NCI-H748 (cell line): ENCODE measurements around the gene DCTN2.
"Not testable (repeated sequence)": the region's sequence is repeated elsewhere in the genome, so short reads cannot be mapped to it uniquely, and the experiment has no call there.

Experiments used
- DNase-seq: peaks from one replicate; lab custom pipeline; 2025; ENCODE audit not compliant: unreplicated experiment; lab: John Stamatoyannopoulos, UW

DCTN2 gene

DNA sequence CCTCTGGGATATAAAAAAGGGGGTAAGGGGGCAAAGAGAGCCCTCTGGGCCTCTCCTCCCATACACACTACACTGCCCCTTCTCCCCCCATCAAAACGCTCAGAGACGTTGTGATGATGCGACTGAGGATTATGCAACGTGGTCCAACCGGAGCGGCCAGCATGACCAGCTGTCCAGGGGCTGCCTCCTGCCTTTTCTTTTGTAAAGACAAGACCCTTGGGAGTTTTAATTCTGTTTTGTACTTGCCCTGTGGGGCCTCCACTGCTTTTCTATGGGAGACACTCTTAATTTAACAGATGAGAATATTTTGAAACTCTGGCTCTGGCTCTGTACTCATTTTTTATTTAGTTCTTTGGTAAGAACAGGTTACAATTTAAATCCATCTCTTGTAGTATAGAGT is 17.2 kb downstream of the DCTN2 start:
- DNase-seq, result no peak

DNA sequence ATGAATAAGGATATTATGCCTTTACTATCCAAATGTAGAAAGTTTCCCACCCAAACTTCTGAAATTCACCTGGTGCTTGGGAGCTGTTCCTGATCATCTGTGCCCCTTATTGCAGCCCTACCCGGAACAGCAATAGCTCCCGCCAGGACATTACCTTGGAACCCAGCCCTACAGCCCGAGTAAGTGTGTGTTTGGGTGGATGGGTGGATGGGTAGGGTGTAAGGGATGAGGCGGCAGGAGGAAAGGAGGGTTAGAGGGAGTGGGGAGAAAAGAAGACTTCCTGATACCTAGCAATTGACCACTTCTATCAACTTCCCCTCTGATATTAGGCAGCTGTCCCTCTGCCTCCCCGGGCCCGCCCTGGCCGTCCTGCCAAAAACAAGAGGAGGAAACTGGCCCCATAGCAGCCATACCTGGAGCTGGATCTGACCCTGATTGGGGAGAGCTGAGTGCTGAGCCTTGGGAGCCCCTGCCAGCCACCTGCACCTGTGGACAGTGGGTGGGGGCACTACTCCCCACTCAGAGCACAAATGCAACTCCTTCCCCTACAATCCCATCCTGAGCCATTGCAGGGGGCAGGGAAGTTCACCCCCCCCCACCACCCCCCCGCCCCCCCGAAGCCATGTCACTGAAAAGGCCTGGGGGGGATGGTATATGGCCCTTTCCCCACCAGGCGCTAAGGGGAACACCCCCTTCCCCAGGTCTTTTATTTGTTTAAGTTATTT is 18.0 kb downstream of the DCTN2 start:
- DNase-seq, result no peak

GRCh38 chr12:57528176-57528575 is 18.8 kb downstream of the DCTN2 start:
- no peak for DNase-seq

- DNase-seq, result no peak
These were observed 19.8 kb downstream of the DCTN2 start for GRCh38 chr12:57527184-57527583.

- no peak for DNase-seq
These were observed 20.4 kb downstream of the DCTN2 start for GRCh38 chr12:57526477-57527126.

- DNase-seq, result no peak
These were observed 21.2 kb downstream of the DCTN2 start for GRCh38 chr12:57525615-57526383.

DNA sequence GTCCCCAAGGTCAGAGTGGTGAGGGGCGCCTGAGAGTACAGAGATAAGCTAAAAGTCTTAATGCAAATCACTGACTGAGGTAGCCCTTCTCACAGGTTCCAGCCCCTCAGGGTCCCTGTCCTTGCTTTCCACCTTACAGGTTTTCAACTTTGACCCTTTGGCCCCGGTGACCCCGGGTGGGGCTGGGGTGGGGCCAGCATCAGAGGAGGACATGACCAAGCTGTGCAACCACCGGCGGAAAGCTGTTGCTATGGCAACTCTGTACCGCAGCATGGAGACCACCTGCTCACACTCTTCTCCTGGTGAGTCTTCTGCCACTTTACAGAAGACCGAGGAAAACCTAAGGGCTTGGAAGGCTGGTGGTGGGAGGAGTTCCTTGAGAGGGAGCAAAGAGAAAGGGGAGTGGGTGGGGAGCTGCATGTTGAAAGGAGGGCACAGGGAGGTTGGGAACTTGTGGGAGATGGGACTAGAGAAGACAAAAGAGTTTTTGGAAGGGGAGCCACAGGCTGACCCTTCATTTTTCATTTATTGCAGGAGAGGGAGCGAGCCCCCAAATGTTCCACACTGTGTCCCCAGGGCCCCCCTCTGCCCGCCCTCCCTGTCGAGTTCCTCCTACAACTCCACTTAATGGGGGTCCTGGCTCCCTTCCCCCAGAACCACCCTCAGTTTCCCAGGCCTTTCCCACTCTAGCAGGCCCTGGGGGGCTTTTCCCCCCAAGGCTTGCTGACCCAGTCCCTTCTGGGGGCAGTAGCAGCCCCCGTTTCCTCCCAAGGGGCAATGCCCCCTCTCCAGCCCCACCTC is 22.0 kb downstream of the DCTN2 start:
- peak; percentile 21 for DNase-seq

DNA sequence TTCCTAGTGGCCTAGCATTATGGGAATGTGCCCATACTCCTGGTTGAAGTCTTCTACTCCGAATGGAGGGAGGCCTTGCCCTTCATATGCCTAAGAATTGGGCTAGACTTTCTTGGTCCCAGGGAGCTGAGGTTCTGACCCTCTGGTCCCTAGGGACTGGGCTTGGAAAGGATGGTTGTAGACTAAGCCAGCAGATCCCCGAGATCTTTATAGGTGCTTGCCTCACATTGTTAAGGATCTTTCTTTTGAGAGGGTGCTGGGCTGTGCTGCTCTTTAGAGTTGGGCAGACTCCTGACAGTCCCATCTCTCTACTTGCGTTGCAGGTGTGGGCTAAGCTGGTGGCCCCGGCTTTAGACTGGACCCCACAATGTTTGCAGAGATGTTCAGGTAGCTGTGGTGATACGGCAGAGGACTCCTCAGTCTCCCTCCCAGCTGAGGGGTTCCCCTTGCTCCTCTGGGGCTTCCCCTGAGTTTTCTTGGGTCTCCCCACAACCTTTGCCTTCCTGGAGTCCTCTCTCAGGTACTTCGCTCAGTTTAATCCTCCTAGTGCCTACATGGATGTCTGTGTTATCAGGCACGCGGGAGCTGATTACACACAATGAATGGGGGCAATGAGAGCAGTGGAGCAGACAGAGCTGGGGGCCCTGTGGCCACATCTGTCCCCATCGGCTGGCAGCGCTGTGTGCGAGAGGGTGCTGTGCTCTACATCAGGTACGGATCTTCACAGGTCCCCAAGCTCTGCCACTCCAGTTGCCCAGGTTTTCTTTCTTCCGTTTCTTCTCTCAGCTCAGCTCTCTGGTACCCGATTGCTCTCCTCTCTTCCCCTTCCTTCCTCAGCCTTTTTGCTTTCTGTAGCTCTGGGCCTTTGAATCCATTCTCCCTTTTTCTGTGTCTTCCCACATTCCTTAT is 23.0 kb downstream of the DCTN2 start:
- DNase-seq, result no peak

DNA sequence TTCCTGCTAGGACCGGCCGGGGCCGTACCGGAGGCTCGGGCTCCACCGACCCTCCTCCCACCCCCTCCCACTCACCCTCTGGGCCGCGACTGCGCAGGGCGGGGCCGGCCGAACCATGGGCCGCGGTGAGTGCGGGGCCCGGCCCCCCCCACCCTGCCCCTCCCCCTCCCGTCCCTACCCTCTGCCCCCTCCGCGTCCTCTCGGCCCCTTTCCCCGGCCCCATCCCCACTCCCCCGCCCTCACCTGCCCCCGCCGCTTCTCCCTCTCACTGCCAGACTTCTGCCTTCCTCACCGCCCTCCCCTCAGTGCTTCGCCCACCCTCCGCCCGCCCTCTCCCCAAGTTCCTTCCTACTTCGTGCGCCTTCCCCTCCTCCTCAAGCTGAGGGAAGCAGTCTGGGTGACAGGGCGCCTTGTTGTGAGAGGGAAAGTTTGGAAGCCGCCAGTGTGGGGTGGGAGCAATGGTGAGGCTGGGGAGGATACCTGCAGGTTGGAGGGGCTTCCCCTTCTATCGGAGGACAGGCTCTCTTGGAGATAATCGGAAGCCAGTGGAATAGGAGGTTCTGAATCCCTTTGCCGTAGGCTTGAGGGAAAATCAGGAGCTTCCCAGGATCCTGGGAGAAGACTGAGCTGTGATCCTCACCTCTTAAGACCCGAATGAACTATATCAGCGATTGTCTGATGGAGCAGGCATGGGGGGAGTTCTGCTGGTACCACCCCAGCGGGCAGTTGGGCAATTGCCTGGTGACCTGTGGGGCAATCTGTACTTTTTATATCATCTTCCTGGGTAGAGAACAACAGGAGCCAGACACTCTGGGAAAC is 23.9 kb downstream of the DCTN2 start:
- DNase-seq, result peak; percentile 62

DNA sequence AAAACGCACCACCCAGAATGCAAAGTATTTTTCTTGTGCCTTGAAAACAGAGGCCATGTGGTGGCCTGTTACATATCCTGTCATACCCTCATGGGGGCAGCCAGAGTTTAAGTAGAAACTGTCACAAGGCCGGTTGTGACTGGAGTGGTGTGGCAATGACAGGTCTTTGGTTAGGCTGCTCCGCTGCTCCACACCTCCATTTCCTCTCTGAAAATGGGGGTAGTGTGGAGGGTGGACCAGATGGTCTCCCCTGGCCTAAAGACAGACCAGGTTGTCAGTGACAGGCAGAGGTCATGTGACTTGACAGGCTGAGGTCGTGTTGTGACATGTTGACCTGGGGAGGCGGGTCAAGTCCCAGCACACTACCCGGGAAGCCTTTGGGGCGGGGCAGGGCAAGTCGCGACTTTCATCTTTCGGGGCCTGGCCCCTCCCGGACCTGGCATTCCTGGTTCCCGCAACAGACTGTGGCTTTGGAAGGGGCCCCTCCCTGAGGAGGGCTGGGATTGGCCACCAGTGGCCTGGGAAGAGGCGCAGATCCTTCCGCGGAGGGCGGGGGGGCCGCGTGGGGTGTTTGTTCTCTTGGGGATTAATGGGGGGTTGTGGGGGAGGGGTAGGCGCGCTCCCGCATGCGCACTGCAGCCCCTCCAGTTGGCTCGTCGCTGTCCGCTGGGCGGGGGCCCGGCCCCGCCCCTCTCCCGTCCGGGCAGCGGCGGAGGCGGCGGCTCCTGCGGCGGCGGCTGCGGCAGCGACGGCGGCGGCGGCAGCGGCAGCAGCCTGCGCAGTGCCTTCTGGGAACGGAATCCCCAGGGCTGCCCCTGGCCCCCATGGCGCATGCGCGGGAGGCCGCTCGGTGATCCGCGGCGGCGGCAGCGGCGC is 24.7 kb downstream of the DCTN2 start, which contains the start of gene MBD6:
MBD6 (plus strand) TSS at position 814 of the 876 bp plus-strand sequence. CDS start 1,480 bp downstream, outside the sequence.
- peak; percentile 94 for DNase-seq

DNA sequence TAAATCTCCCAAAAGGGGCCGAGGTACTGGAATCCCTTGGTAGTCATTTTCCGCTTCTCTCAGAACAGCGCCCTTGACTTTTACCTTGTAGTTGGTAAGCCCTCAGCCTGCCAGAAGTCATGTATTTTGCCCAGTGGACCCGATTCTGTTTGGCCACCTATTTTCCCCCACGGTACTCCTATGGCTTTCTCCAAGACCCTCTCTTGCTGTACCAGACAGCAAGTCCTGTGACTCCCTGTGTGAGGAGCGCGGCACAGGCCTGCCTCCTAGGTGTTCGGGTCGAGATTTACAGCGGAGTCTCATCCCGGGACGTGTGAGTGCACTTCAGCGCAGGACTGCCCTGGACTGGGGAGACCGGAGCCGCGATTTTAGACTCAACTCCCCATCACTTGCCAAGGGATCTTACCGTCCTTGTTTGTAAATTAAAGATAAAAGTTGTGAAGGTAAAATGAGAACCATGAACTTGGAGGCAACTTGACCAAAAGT is 25.4 kb downstream of the DCTN2 start:
- DNase-seq, result peak; percentile 36

DNA sequence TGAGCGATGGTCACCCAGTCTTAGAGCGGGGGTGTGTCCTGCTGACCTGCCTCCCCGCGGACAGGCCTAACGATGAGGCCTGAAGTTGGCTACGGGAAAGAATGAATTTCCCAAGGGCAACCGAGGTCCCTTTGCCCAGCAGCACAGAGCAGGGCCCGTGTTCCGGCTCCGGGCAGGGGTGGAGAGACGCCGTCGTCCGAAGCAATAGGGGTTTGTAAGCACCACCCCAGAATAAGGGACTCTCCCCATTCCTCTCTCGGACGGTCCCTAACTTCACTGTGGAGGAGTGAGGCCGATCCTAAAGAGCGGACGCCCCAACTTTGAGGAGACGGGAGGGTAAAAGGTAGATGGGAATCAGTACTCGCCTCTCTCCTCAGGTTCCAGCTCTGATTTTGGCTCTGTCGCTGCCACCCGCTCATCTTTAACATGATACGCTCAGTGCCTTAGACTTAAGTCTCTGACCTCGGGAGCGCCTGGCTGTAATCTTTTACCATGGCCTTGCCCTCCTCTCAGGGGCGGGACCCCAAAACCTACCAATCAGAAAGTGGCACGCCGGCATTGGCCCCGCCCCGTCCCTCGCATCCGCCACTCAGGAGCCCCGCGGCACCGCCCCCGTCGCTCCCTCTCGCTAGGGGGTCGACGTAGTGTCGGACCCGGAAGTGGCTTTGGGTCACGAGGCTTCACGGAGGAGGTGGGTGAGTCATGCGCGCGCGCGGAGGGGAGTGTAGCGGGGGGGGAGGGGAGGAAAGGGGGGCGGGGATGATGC is 26.8 kb downstream of the DCTN2 start, which contains the start of gene DDIT3:
DDIT3 (minus strand) TSS at position 462 of the 766 bp plus-strand sequence. CDS start 3,108 bp downstream, outside the sequence.
- DNase-seq, result peak; percentile 98

- DNase-seq, result peak; percentile 54
These were observed 27.3 kb downstream of the DCTN2 start for GRCh38 chr12:57519796-57520052.

- DNase-seq, result peak; percentile 50
These were observed 27.8 kb downstream of the DCTN2 start for GRCh38 chr12:57518920-57519795.

DNA sequence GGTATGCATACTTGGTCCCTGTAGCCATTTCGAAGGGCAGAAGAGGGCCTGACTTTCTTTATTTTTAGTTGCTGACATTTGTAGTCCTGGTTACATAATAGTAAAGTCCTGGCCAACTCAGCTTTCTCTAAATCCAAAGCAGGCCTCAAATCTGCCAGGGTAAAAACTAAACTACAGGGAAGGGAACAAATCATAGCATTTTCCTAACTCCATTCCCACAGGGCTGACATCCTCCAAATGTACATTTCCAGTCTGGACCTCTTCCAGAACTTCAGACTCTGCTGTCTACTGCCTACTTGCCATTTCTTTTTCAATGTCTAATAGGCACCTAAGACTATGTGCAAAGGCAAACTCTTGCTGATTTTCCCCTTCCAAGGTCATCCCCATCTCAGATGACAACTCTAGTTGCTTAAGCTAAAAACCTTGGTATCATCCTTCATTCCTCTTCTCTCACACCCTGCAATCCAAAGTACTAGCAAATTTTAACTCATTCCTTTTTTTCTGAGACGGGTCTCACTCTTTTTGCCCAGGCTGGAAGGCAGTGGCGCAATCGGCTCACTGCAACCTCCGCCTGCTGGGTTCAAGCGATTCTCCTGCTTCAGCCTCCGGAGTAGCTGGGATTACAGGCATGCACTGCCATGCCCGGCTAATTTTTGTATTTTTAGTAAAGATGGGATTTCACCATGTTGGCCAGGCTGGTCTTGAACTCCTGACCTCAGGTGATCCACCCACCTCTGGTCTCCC is 28.6 kb downstream of the DCTN2 start:
- DNase-seq, result no peak

GRCh38 chr12:57517718-57518117 is 29.3 kb downstream of the DCTN2 start:
- not testable (repeated sequence) for DNase-seq
